Hepatocyte (in vitro differentiated cells): ENCODE measurements around the gene AKT2.

Experiments used
- CTCF ChIP-seq: fragments of 200-600 bp; sonication (generic); IDR thresholded peaks from 2 replicates; pipeline ENCODE4 v1.5.1; 2016; ENCODE audit warnings: antibody characterized with exemption, mild to moderate bottlenecking; ENCODE audit not compliant: poor library complexity
- EZH2 ChIP-seq: fragments of 200-600 bp; sonication (generic); IDR thresholded peaks from 2 replicates; pipeline ENCODE4 v1.6.1; 2016; ENCODE audit warnings: antibody characterized with exemption, mild to moderate bottlenecking, borderline replicate concordance

- no peak for TF ChIP-seq CTCF
- no peak for TF ChIP-seq EZH2
Measured at GRCh38 chr19:40273469-40274360, 11.4 kb downstream of the AKT2 start.
